COLO668 (cell line): ENCODE measurements around the gene KLHL11.
A peak's percentile ranks its signal among the peaks of the same experiment; 100 is the strongest.

Experiments used
- DNase-seq: peaks from one replicate; lab custom pipeline; 2025; ENCODE audit not compliant: unreplicated experiment; lab: John Stamatoyannopoulos, UW

KLHL11 gene, protein sequence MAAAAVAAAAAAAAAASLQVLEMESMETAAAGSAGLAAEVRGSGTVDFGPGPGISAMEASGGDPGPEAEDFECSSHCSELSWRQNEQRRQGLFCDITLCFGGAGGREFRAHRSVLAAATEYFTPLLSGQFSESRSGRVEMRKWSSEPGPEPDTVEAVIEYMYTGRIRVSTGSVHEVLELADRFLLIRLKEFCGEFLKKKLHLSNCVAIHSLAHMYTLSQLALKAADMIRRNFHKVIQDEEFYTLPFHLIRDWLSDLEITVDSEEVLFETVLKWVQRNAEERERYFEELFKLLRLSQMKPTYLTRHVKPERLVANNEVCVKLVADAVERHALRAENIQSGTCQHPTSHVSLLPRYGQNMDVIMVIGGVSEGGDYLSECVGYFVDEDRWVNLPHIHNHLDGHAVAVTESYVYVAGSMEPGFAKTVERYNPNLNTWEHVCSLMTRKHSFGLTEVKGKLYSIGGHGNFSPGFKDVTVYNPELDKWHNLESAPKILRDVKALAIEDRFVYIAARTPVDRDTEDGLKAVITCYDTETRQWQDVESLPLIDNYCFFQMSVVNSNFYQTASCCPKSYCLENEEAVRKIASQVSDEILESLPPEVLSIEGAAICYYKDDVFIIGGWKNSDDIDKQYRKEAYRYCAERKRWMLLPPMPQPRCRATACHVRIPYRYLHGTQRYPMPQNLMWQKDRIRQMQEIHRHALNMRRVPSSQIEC

DNA sequence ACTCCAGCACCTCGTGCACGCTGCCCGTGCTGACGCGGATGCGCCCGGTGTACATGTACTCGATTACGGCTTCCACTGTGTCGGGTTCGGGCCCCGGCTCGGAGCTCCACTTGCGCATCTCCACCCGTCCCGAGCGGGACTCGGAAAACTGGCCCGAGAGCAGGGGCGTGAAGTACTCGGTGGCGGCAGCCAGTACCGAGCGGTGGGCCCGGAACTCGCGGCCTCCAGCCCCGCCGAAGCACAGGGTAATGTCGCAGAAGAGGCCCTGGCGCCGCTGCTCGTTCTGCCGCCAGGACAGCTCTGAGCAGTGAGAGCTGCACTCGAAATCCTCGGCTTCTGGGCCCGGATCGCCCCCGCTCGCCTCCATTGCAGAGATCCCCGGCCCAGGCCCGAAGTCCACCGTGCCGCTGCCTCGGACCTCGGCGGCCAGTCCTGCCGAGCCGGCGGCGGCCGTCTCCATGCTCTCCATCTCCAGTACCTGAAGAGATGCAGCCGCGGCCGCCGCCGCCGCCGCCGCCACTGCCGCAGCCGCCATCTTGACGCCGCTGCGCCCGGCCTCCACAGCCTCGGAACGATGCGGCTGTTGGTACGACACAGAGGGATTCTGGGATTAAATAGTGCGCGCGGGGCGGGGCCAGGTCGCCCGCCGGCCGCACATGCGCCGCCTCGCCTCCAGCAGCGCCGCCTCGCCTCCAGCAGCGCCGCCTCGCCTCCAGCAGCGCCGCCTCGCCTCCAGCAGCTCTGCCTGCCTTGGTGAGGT is at the start of gene KLHL11:
Gene KLHL11 (minus strand): TSS at position 588 of the 760 bp plus-strand sequence. CDS start 53 bp downstream, at position 535.
- peak; percentile 88 for DNase-seq

GRCh38 chr17:41915020-41915419 is 49.8 kb upstream of the KLHL11 start:
- DNase-seq = no peak

DNA sequence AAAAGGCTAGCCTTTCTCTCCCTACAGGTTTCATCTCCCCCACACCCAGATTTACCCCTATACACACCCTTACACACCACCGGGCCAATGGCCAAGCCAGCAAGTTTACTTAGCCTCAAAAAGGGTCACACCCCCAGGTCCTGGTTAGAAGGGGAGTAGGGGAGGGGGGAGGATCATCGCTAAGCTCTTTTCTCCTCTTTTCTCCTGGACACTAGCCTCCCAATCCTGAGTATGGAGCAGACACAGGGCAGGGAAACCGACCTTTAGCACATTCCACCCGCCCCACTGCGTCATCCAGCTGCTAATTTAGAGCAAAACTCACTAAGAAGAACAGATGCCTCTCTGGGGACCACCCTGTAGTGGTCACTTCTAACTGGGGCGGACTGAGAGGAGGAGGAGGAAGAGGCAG is 49.1 kb upstream of the KLHL11 start:
- no peak for DNase-seq

GRCh38 chr17:41913798-41914197 is 48.6 kb upstream of the KLHL11 start:
- DNase-seq = no peak

GRCh38 chr17:41912925-41913324 is 47.7 kb upstream of the KLHL11 start:
- DNase-seq = no peak

GRCh38 chr17:41910701-41911391 is 45.6 kb upstream of the KLHL11 start:
- DNase-seq = no peak

- DNase-seq = no peak
These were observed 43.9 kb upstream of the KLHL11 start for GRCh38 chr17:41909088-41909487.

GRCh38 chr17:41907633-41908539 is 42.7 kb upstream of the KLHL11 start:
- peak; percentile 62 for DNase-seq

DNA sequence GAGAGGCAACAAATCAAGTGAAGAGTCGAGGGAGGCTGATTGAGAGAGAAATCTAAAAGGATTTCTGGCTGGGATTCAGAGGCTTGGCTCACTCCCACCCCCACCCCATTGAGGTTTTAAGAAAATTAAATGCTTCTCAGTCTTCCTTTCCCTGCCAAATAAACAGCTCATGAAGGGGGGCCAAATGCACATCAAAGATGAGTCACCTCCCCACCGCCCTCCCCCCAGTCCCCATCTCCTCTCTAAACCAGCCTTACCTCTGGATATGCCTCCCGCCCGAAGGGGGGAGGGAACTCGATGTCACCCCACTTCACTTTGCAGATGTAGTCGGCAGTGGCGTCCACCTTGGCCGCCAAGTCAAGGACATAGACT is 41.9 kb upstream of the KLHL11 start:
- DNase-seq = no peak

DNA sequence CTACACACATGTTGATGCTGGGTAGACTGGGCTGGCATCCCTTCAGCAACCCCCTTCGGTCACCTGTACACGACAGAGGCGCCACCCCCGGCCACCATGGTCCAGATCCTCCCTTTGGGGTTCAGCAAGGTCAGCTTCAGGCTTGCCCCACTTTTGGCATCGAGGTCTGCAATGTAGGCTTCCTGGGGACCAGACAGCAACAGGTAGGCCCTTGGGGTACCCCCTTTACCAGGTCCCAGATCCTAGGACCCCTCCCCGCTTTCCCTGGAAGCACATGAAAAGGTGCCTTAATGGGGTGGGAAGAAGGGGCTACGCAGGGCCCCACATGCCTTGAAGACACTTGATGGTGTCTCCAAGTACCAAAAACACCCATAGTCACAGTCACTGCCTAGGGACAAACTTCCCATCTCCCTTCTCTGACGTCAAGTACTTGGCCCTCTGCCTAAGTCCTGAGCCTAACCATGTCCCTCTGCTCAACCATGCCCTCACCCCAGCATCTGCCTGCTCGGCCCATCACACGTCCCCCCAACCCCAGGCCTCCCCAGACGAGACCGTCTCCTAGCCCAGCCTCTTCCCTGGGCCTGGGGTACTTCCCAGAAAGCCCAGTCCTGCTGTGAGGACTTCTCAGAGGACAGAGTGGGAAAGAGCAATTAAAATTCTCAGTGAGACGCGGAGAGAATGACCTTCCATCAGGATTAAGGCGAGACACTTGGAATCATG is 41.4 kb upstream of the KLHL11 start:
- DNase-seq = no peak

DNA sequence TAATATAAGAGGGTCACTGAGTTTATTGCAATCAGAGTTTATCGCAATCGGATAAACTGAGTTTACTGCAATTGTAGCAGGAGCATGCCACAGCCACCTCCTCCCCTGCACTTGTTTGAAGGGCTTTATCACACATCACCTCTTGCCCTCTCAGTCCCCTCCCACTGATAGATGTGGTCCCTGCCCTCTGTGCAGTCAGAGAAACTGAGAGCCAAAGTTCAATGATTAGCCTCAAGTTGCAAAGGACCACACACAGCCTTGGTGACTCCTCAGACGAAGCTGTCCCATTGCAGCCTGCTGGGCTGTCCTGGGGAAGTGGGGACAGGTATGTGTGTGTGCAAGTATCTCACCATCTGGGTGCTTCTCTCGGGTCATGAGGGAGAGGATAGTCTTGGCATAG is 39.9 kb upstream of the KLHL11 start:
- no peak for DNase-seq

GRCh38 chr17:41904242-41904841 is 39.1 kb upstream of the KLHL11 start:
- no peak for DNase-seq

DNA sequence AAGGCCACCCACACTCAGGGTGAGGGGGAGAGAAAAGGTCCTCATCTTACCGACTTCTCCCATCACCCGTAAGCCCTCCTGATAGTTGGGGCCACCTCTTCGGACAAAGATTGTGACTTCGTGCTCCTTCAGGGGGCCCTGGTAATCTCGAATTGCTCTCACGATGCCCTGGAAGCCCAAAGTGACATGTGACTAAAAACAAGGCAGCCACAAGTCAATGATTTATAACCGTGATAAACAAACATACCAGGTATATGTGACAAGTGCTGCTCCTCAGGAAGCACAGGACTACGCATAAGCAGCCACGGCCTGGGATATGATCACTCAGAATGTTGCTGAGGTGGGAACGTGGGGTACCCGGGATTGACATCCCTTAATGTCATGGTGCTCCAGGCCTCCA is 36.4 kb upstream of the KLHL11 start:
- no peak for DNase-seq

- no peak for DNase-seq
These were observed 31.5 kb upstream of the KLHL11 start for GRCh38 chr17:41896726-41897125.

GRCh38 chr17:41895617-41896016 is 30.4 kb upstream of the KLHL11 start:
- DNase-seq = no peak

GRCh38 chr17:41894791-41895331 is 29.6 kb upstream of the KLHL11 start:
- no peak for DNase-seq

- no peak for DNase-seq
These were observed 28.2 kb upstream of the KLHL11 start for GRCh38 chr17:41893384-41893783.

DNA sequence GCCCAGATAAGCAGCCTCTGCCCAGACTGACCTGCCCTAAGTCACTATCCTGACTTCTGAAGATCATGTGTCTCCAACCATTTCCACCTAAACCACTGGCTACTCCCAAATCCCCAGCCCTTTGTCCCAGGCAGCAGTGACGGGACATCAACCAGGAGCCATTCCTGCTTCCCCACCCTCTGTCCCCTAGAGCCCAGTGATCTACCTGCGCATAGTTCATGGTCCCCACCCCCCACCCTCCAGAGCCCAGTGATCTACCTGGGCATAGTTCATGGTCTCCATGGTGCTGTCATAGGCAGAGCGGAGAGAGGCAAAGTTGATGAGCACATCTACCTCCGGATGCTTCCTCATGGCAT is 26.8 kb upstream of the KLHL11 start:
- no peak for DNase-seq
